GDM1 (cell line): ENCODE data around the gene PELI2.
"Not testable (repeated sequence)": the region's sequence is repeated elsewhere in the genome, so short reads cannot be mapped to it uniquely, and the experiment has no call there.

Experiments used
- DNase-seq: peaks from one replicate; lab custom pipeline; 2025; lab: John Stamatoyannopoulos, UW

The PELI2 gene

GRCh38 chr14:56143025-56143424, 24.8 kb downstream of the PELI2 start:
- DNase-seq = no peak

- no peak for DNase-seq
Observed at GRCh38 chr14:56144176-56144575, 26.0 kb downstream of the PELI2 start.

GRCh38 chr14:56145181-56145769, 27.1 kb downstream of the PELI2 start:
- DNase-seq = no peak

GRCh38 chr14:56145965-56146364, 27.8 kb downstream of the PELI2 start:
- DNase-seq = no peak

- no peak for DNase-seq
Observed at GRCh38 chr14:56147449-56147848, 29.2 kb downstream of the PELI2 start.

GRCh38 chr14:56147986-56148901, 30.0 kb downstream of the PELI2 start:
- no peak for DNase-seq

- no peak for DNase-seq
Observed at GRCh38 chr14:56149151-56149550, 30.9 kb downstream of the PELI2 start.

GRCh38 chr14:56149995-56150394, 31.8 kb downstream of the PELI2 start:
- DNase-seq = no peak

- DNase-seq = no peak
Observed at GRCh38 chr14:56150645-56151345, 32.6 kb downstream of the PELI2 start.

- no peak for DNase-seq
Observed at GRCh38 chr14:56152221-56152620, 34.0 kb downstream of the PELI2 start.

- no peak for DNase-seq
Observed at GRCh38 chr14:56153267-56153666, 35.1 kb downstream of the PELI2 start.

- no peak for DNase-seq
Observed at GRCh38 chr14:56154321-56154720, 36.1 kb downstream of the PELI2 start.

- no peak for DNase-seq
Observed at GRCh38 chr14:56156096-56156495, 37.9 kb downstream of the PELI2 start.

- DNase-seq = no peak
Observed at GRCh38 chr14:56159066-56159465, 40.9 kb downstream of the PELI2 start.

GRCh38 chr14:56160088-56160487, 41.9 kb downstream of the PELI2 start:
- DNase-seq = no peak

GRCh38 chr14:56161658-56162057, 43.4 kb downstream of the PELI2 start:
- DNase-seq = no peak

- DNase-seq = no peak
Observed at GRCh38 chr14:56162476-56162875, 44.3 kb downstream of the PELI2 start.

GRCh38 chr14:56166579-56166978, 48.4 kb downstream of the PELI2 start:
- DNase-seq = not testable (repeated sequence)

GRCh38 chr14:56168007-56168616, 49.9 kb downstream of the PELI2 start:
- DNase-seq = no peak

- no peak for DNase-seq
Observed at GRCh38 chr14:56170028-56170427, 51.8 kb downstream of the PELI2 start.

- no peak for DNase-seq
Observed at GRCh38 chr14:56170877-56171422, 52.7 kb downstream of the PELI2 start.

- DNase-seq = no peak
Observed at GRCh38 chr14:56172074-56172473, 53.9 kb downstream of the PELI2 start.
